Epithelial cell of esophagus (primary cell): Measurements from ENCODE around the gene GAGE12J.
"Not testable (repeated sequence)": the region's sequence is repeated elsewhere in the genome, so short reads cannot be mapped to it uniquely, and the experiment has no call there.

Experiments
- DNase-seq: peaks from one replicate; pipeline ENCODE4 v3.0.0; 2010; ENCODE audit warnings: low read depth
- H3K4me3 ChIP-seq: 2 replicates; pipeline ENCODE4 v1.5.1; 2011; ENCODE audit warnings: mild to moderate bottlenecking, low read length, control low read depth
- CTCF ChIP-seq: IDR thresholded peaks from 2 replicates; pipeline ENCODE4 v1.5.1; 2011; ENCODE audit warnings: low read depth, mild to moderate bottlenecking, low read length, control low read depth, inconsistent platforms; ENCODE audit not compliant: insufficient read depth; ENCODE audit errors: missing control alignments

The GAGE12J gene

GRCh38 chrX:49292400-49293362 lies 29.2 kb upstream of the GAGE12J start:
- no peak overlapping the region for H3K4me3 ChIP-seq
- no peak for TF ChIP-seq CTCF
- no peak for DNase-seq

- DNase-seq, H3K4me3 ChIP-seq: not testable (repeated sequence)
These were observed 22.5 kb upstream of the GAGE12J start for GRCh38 chrX:49299293-49299692.

GRCh38 chrX:49300703-49301102 lies 21.1 kb upstream of the GAGE12J start:
- no peak for DNase-seq
- TF ChIP-seq CTCF, result no peak
- H3K4me3 ChIP-seq, result no peak overlapping the region

GRCh38 chrX:49303346-49303745 lies 18.5 kb upstream of the GAGE12J start, which contains the start of gene GAGE10:
GAGE10 (plus strand) TSS chrX:49303646; CDS start chrX:49304860, 1,214 bp downstream.
- no peak for TF ChIP-seq CTCF
- no peak within 1 kb of the TSS for H3K4me3 ChIP-seq
- DNase-seq, result no peak

GRCh38 chrX:49307775-49308174 lies 14.1 kb upstream of the GAGE12J start:
- not testable (repeated sequence) for DNase-seq, H3K4me3 ChIP-seq

GRCh38 chrX:49308604-49309269 lies 13.1 kb upstream of the GAGE12J start:
- TF ChIP-seq CTCF, result no peak
- no peak for DNase-seq
- H3K4me3 ChIP-seq, result no peak overlapping the region

- H3K4me3 ChIP-seq, result no peak overlapping the region
- peak; percentile 2 for DNase-seq
- no peak for TF ChIP-seq CTCF
These were observed 12.3 kb upstream of the GAGE12J start for GRCh38 chrX:49309401-49309981.
